ENCODE data around the gene ZPLD1.

ZPLD1 gene

DNA sequence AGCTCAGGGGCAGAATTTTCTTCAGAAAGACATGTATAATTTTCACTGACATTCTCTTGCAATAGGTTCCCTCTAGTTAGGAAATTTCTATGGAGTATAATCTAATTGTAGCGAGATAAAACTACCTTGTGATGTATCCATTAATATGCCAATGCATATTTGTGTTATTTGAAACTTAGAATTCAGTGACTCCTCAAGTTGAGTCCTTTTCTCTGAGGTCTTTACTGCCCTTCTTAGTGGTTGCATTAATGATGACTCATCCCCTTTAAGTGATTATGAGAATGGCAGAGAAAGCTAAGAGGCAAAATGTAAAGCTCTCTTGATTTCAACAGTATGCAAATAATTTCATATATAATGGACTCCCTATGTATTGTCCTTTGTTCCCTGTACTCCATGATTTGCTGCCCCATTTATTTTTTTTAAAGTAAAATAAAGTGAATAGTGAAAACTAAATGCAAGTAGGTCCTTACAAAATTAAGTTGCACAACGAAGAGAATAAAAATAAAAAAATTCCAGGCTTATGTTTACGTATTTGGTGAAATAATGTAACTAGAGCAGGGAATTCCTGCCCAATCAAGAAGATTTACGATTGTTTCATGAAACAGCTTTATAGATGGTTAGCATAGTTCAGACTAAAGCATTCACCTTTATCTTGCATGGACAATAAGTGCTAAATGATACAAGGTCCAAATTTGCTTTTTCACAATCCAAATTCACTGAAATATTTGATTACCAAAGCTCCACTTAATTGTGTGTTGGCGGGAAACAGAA is 78.1 kb downstream of the ZPLD1 start:
- Histone ChIP-seq H3F3A (ENCODE audit: low read depth) (no peaks in the 10 kb centered on the region), H3K9me2 (replicated peaks; ENCODE audit: low read depth, low read length) (no peaks in the 10 kb centered on the region), H3K36me3 (ENCODE audit: insufficient read depth, low read length) (no peaks in the 10 kb centered on the region), H3K9me3 (ENCODE audit: insufficient read depth, low read depth, low read length) (no peaks in the 10 kb centered on the region), H3K4me2 (ENCODE audit: low read depth, low read length, poor library complexity, severe bottlenecking) (no peak overlapping the region), H3K4me3 (ENCODE audit: low read length, poor library complexity, severe bottlenecking) (no peak overlapping the region), H4K20me1 (ENCODE audit: insufficient read depth, low read length, poor library complexity, severe bottlenecking) (no peaks in the 10 kb centered on the region), H3K79me2 (ENCODE audit: insufficient read depth, low read length) (no peaks in the 10 kb centered on the region), H3K27me3 (ENCODE audit: insufficient read depth, low read length, poor library complexity, severe bottlenecking) (no peaks in the 10 kb centered on the region), H3K9ac (ENCODE audit: low read depth, low read length, poor library complexity, severe bottlenecking) (no peak overlapping the region), H3K4me1 (ENCODE audit: insufficient read depth, low read length, poor library complexity, severe bottlenecking) (peaks cover 10% of the 10 kb centered on the region), H2AFZ (ENCODE audit: low read length) (no peak overlapping the region)
- TF ChIP-seq, protein P1, sequence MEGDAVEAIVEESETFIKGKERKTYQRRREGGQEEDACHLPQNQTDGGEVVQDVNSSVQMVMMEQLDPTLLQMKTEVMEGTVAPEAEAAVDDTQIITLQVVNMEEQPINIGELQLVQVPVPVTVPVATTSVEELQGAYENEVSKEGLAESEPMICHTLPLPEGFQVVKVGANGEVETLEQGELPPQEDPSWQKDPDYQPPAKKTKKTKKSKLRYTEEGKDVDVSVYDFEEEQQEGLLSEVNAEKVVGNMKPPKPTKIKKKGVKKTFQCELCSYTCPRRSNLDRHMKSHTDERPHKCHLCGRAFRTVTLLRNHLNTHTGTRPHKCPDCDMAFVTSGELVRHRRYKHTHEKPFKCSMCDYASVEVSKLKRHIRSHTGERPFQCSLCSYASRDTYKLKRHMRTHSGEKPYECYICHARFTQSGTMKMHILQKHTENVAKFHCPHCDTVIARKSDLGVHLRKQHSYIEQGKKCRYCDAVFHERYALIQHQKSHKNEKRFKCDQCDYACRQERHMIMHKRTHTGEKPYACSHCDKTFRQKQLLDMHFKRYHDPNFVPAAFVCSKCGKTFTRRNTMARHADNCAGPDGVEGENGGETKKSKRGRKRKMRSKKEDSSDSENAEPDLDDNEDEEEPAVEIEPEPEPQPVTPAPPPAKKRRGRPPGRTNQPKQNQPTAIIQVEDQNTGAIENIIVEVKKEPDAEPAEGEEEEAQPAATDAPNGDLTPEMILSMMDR (conservative IDR thresholded peaks at IDR 0.05; ENCODE audit: low read length): no peak
- TF ChIP-seq EZH2phosphoT487 (IDR thresholded peaks at IDR 0.05; ENCODE audit: borderline replicate concordance): no peak

DNA sequence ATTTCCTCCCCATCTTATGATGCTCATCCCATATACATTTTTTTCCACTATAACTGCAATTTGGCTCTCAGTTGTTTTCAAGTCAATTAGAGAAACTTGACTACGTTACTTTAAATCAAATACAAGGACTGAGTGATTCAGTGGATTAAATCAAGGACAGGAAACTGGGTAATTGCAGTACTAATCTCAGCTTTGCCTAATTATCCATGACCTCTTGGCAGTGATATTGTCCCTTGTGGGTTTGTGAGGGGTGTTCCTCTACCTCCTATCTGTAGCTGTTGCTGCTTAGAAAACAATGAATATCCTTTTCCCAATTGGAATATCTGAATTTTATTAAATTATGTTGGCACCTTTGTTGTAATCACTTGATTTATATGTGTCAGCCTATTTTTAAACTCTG is 79.4 kb downstream of the ZPLD1 start:
- Histone ChIP-seq H3F3A (ENCODE audit: low read depth) (no peaks in the 10 kb centered on the region), H3K9me3 (ENCODE audit: insufficient read depth, low read depth, low read length) (no peaks in the 10 kb centered on the region), H3K9ac (ENCODE audit: low read depth, low read length, poor library complexity, severe bottlenecking) (no peak overlapping the region), H3K4me3 (ENCODE audit: low read length, poor library complexity, severe bottlenecking) (no peak overlapping the region), H3K36me3 (ENCODE audit: insufficient read depth, low read length) (no peaks in the 10 kb centered on the region), H3K79me2 (ENCODE audit: insufficient read depth, low read length) (no peaks in the 10 kb centered on the region), H2AFZ (ENCODE audit: low read length) (no peak overlapping the region), H4K20me1 (ENCODE audit: insufficient read depth, low read length, poor library complexity, severe bottlenecking) (no peaks in the 10 kb centered on the region), H3K27me3 (ENCODE audit: insufficient read depth, low read length, poor library complexity, severe bottlenecking) (no peaks in the 10 kb centered on the region), H3K4me2 (ENCODE audit: low read depth, low read length, poor library complexity, severe bottlenecking) (no peak overlapping the region), H3K4me1 (ENCODE audit: insufficient read depth, low read length, poor library complexity, severe bottlenecking) (peaks cover 10% of the 10 kb centered on the region), H3K9me2 (replicated peaks; ENCODE audit: low read depth, low read length) (no peaks in the 10 kb centered on the region)
- TF ChIP-seq EZH2phosphoT487 (IDR thresholded peaks at IDR 0.05; ENCODE audit: borderline replicate concordance): no peak
- TF ChIP-seq, protein P1 (conservative IDR thresholded peaks at IDR 0.05; ENCODE audit: low read length): no peak

DNA sequence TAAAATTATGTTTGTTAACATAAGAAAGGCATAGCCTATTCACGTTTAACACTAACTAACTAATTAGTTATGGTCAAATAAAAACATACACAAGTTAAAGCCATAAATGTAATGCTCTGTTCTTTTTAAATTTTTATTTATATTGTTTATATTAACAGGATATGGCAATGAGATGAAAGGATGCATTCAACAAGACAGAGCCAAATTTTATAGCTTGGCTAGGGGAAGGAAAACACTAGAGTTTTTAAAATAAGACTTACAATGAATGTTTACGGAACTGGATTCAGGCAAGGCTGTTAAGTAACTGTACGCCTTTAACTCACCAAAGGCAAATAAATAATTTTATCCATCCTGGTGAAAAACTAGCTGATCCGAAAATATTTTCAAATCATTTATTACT is 86.4 kb downstream of the ZPLD1 start:
- no peak overlapping the region for H3K4me2 ChIP-seq (ENCODE audit: low read depth, low read length, poor library complexity, severe bottlenecking)
- H2AFZ ChIP-seq (ENCODE audit: low read length): no peak overlapping the region
- no peaks in the 10 kb centered on the region for H3K79me2 ChIP-seq (ENCODE audit: insufficient read depth, low read length)
- no peak overlapping the region for H3K4me3 ChIP-seq (ENCODE audit: low read length, poor library complexity, severe bottlenecking)
- peaks cover 14% of the 10 kb centered on the region for H3K4me1 ChIP-seq (ENCODE audit: insufficient read depth, low read length, poor library complexity, severe bottlenecking)
- H4K20me1 ChIP-seq (ENCODE audit: insufficient read depth, low read length, poor library complexity, severe bottlenecking): no peaks in the 10 kb centered on the region
- no peaks in the 10 kb centered on the region for H3K27me3 ChIP-seq (ENCODE audit: insufficient read depth, low read length, poor library complexity, severe bottlenecking)
- H3K9me2 ChIP-seq (replicated peaks; ENCODE audit: low read depth, low read length): no peaks in the 10 kb centered on the region
- H3K9me3 ChIP-seq (ENCODE audit: insufficient read depth, low read depth, low read length): no peaks in the 10 kb centered on the region
- H3K9ac ChIP-seq (ENCODE audit: low read depth, low read length, poor library complexity, severe bottlenecking): no peak overlapping the region
- TF ChIP-seq, protein P1 (conservative IDR thresholded peaks at IDR 0.05; ENCODE audit: low read length): no peak
- no peak for TF ChIP-seq EZH2phosphoT487 (IDR thresholded peaks at IDR 0.05; ENCODE audit: borderline replicate concordance)
- no peaks in the 10 kb centered on the region for H3K36me3 ChIP-seq (ENCODE audit: insufficient read depth, low read length)
- no peaks in the 10 kb centered on the region for H3F3A ChIP-seq (ENCODE audit: low read depth)
